ENCODE data around the gene MYBBP1A.

GRCh38 chr17:4594406-4594805 lies 39.2 kb upstream of the MYBBP1A start:
- TF ChIP-seq CTCF (IDR thresholded peaks at IDR 0.05; ENCODE audit: low read length) (no peak), EZH2phosphoT487 (IDR thresholded peaks at IDR 0.05; ENCODE audit: low read length) (no peak), EZH2 (optimal IDR thresholded peaks at IDR 0.05; ENCODE audit: low read depth, low read length) (no peak)

All from MM.1S (cell line).